ENCODE measurements around the gene OSTF1. TPM values are rescaled to one million over a fixed set of nuclear protein-coding genes. Genes with fewer than 3 reads are reported as not detected.

The OSTF1 gene
- total and polyA plus RNA-seq, 5 donors from 2014 or later, result 68.2 to 203 (median 144) TPM

DNA sequence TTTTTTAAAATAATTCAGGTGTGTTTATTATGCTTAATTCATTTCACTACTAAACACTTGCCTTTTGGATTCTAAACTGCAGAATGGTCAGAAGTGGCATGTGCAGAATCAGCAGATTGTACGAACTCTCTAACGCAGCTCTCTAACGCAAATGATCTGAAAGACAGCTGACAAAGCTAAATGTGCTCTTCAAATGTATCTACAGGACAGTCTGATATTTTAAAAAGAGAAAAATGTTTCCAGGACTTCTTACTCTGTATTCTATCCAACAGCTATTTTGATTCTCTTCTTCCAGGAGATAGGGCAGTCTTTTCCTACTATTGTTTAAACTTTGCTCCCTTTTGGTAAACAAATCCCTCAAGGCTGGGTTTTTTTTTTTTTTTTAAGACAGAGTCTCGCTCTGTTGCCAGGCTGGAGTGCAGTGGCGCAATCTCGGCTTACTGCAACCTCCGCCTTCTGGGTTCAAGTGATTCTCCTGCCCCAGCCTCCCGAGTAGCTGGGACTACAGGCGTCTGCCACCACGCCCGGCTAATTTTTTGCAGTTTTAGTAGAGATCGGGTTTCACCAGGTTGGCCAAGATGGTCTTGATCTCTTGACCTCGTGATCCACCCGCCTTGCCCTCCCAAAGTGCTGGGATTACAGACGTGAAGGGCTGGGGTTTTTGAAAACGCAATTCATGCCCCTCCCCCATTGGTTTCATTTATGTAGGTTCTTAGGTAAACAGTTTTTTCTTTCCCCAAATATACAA lies 1.6 kb upstream of the OSTF1 start:
- H3K4me1 ChIP-seq (ENCODE audit: control insufficient read depth, insufficient read depth, low read length, poor library complexity, severe bottlenecking), result peaks cover 48% of the 10 kb centered on the region
- peak overlapping the region; percentile 89 for H3K27ac ChIP-seq (ENCODE audit: insufficient read depth, low read length, poor library complexity, severe bottlenecking)

DNA sequence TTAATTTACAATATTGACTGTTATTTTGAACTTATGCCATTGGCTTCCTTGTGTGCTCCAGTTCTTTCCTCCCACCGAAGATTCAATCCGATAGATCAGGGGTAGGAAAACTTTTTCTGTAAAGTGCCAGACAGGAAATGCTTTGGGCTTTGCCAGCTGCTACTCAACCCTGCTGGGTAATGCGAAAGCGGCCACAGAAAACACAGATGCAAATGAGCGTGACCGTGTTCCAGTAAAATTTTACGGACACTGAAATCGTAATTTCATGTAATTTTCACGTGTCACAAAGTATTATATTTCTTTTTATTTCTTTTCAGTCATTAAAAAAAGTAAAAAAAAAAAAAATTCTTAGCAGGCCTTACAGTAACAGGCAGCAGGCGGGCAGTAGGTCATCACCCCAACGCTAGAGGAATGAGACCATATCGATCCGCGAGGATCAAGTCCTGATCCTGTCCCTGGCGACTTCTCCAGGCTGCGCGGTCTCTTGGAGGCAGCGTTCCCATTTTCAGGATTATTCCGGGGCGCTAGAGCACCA lies 958 bp upstream of the OSTF1 start:
- peak overlapping the region; percentile 91 to 97 (median 94) for H3K4me3 Mint-ChIP-seq
- H3K9me3 ChIP-seq (ENCODE audit: control insufficient read depth in 2 of 2, low read length in 2 of 2), result no peaks in the 10 kb centered on the region
- no peak for ATAC-seq (ENCODE audit: low read depth in 2 of 2)
- H3K27me3 ChIP-seq (ENCODE audit: control insufficient read depth, insufficient read depth, low read length), result no peaks in the 10 kb centered on the region
- peaks cover 7% of the 10 kb centered on the region for H3K36me3 ChIP-seq (ENCODE audit: control insufficient read depth, insufficient read depth, low read length)
- H3K27ac ChIP-seq (ENCODE audit: insufficient read depth, low read length, poor library complexity, severe bottlenecking), result peak overlapping the region; percentile 89
- no peaks in the 10 kb centered on the region for H3K9me3 Mint-ChIP-seq
- no peaks in the 10 kb centered on the region for H3K27me3 Mint-ChIP-seq
- H3K4me1 ChIP-seq (ENCODE audit: control insufficient read depth, insufficient read depth, low read length, poor library complexity, severe bottlenecking), result peaks cover 55% of the 10 kb centered on the region
- H3K36me3 Mint-ChIP-seq, result peaks cover 4% of the 10 kb centered on the region
- H3K4me1 Mint-ChIP-seq, result peaks cover 18 to 71% (median 53%) of the 10 kb centered on the region in 4 donors
- peak; percentile 37 to 61 (median 46) for DNase-seq
- peak overlapping the region; percentile 66 to 97 (median 93) for H3K27ac Mint-ChIP-seq
- H3K4me3 ChIP-seq (ENCODE audit: low read depth, low read length), result peak overlapping the region; percentile 85

More for the DNA sequence above, 1.6 kb upstream of the OSTF1 start:
- peaks cover 13 to 67% (median 49%) of the 10 kb centered on the region in 4 donors for H3K4me1 Mint-ChIP-seq
- no peak for ATAC-seq (ENCODE audit: low read depth in 2 of 2)
- no peaks in the 10 kb centered on the region for H3K27me3 Mint-ChIP-seq
- Histone ChIP-seq H3K27me3 (ENCODE audit: control insufficient read depth, insufficient read depth, low read length) (no peaks in the 10 kb centered on the region), H3K36me3 (ENCODE audit: control insufficient read depth, insufficient read depth, low read length) (peaks cover 13% of the 10 kb centered on the region), H3K4me3 (ENCODE audit: low read depth, low read length) (peak overlapping the region; percentile 85), H3K9me3 (ENCODE audit: control insufficient read depth in 2 of 2, low read length in 2 of 2) (no peaks in the 10 kb centered on the region)
- H3K27ac Mint-ChIP-seq, result peak overlapping the region; percentile 66 to 97 (median 93)
- H3K36me3 Mint-ChIP-seq, result peaks cover 4% of the 10 kb centered on the region
- DNase-seq, result no peak
- no peaks in the 10 kb centered on the region for H3K9me3 Mint-ChIP-seq
- H3K4me3 Mint-ChIP-seq, result peak overlapping the region; percentile 91 to 97 (median 94)

DNA sequence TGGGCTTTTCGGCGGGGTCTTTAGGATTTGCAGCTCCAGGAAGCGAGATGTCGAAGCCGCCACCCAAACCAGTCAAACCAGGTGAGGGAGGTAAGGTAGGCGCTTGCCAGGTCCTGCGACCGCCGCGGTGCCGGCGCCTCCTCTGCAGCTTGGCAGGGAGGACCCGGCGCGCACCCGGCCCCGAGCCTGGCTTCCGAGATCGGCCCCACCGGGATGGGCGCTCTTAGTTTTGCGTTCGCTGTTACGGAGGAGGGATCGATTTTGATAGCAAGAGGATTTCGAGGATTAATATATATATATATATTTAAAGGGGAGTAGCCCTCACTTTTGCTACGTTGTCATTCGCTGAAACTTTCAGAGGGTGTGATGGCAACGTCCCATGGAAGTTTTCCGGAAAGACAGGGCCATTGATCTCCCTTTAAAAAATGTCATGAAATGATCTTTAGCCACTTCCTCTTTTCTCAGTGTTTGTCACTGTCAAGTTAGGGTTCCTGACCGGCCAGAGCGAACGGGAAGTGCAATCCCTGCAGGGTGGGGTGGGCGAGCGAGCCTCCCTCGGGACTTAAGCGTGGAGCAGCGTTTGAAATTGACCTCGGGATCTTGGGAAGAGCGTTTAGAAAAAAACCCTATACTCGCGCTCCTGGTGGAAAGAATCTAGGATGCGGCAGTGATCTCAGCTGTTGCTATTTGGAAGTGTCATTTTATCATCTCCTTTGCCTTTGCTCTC lies 495 bp downstream of the OSTF1 start:
- Histone ChIP-seq H3K4me1 (ENCODE audit: control insufficient read depth, insufficient read depth, low read length, poor library complexity, severe bottlenecking) (peaks cover 68% of the 10 kb centered on the region), H3K27me3 (ENCODE audit: control insufficient read depth, insufficient read depth, low read length) (no peaks in the 10 kb centered on the region)
- DNase-seq, result peak in 1 of 3 donors; percentile 11

DNA sequence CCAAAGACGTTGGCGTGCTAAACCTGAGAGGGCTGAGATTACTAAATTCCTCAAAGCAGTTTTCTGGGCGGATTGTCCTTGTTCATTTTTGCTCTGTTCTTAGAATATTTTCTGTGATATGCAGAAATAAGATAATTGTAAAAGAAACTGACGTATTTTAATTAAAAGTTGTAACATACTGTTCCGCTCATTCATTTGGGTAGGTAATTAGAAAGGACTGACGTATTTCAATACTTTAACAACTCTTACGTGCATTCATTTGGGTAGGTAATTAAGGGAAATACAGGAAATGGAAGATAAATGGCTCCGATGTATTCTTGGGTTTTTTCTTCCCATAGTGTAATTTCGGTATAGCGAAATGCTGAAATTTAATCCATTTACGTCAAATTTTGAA lies 1.1 kb downstream of the OSTF1 start:
- peak in 2 of 3 donors; percentile 20 to 26 for DNase-seq
- no peaks in the 10 kb centered on the region for H3K27me3 Mint-ChIP-seq

More for the DNA sequence above, 495 bp downstream of the OSTF1 start:
- no peaks in the 10 kb centered on the region for H3K27me3 Mint-ChIP-seq
- peak overlapping the region; percentile 89 for H3K27ac ChIP-seq (ENCODE audit: insufficient read depth, low read length, poor library complexity, severe bottlenecking)
- peak overlapping the region; percentile 91 to 98 (median 96) for H3K4me3 Mint-ChIP-seq
- peak overlapping the region; percentile 96 for H3K4me3 ChIP-seq (ENCODE audit: low read depth, low read length)
- no peaks in the 10 kb centered on the region for H3K9me3 ChIP-seq (ENCODE audit: control insufficient read depth in 2 of 2, low read length in 2 of 2)
- no peaks in the 10 kb centered on the region for H3K36me3 ChIP-seq (ENCODE audit: control insufficient read depth, insufficient read depth, low read length)
- peaks cover 28 to 74% (median 57%) of the 10 kb centered on the region in 4 donors for H3K4me1 Mint-ChIP-seq
- ATAC-seq (ENCODE audit: low read depth in 2 of 2), result peak; percentile 21 to 22
- no peaks in the 10 kb centered on the region for H3K9me3 Mint-ChIP-seq
- peak overlapping the region; percentile 90 to 96 (median 94) for H3K27ac Mint-ChIP-seq
- H3K36me3 Mint-ChIP-seq, result peaks cover 1% of the 10 kb centered on the region

DNA sequence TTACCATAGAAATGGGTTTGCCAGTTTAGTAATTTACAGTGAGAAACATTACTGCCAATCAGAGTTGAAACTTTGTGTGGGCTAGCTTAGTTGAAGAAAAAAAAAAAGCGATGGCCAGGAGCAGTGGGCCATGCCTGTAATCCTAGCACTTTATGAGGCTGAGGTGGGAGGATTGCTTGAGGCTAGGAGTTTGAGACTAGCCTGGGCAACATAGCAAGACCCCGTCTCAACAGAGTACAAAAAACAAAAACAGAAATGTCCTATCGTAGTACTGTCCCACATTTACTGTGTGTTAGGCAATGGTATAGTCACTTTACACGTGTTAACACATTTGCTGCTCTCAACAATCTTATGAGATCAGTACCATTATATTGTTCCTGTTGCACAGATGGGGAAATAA lies 2.3 kb downstream of the OSTF1 start:
- Mint-ChIP-seq H3K27me3 (no peaks in the 10 kb centered on the region), H3K36me3 (peaks cover 3% of the 10 kb centered on the region), H3K4me1 (peaks cover 35 to 79% (median 62%) of the 10 kb centered on the region in 4 donors), H3K9me3 (no peaks in the 10 kb centered on the region), H3K27ac (peak overlapping the region; percentile 42 to 64 (median 52)), H3K4me3 (peak overlapping the region; percentile 91 to 98 (median 96))
- Histone ChIP-seq H3K4me3 (ENCODE audit: low read depth, low read length) (peak overlapping the region; percentile 96), H3K36me3 (ENCODE audit: control insufficient read depth, insufficient read depth, low read length) (no peaks in the 10 kb centered on the region), H3K4me1 (ENCODE audit: control insufficient read depth, insufficient read depth, low read length, poor library complexity, severe bottlenecking) (peaks cover 78% of the 10 kb centered on the region), H3K27ac (ENCODE audit: insufficient read depth, low read length, poor library complexity, severe bottlenecking) (peak overlapping the region; percentile 29), H3K27me3 (ENCODE audit: control insufficient read depth, insufficient read depth, low read length) (no peaks in the 10 kb centered on the region), H3K9me3 (ENCODE audit: control insufficient read depth in 2 of 2, low read length in 2 of 2) (no peaks in the 10 kb centered on the region)
- ATAC-seq (ENCODE audit: low read depth in 2 of 2) (no peak), DNase-seq (no peak)

More for the DNA sequence above, 1.1 kb downstream of the OSTF1 start:
- peaks cover 3% of the 10 kb centered on the region for H3K36me3 Mint-ChIP-seq
- H3K27ac Mint-ChIP-seq, result peak overlapping the region; percentile 85 to 96 (median 94)
- H3K27ac ChIP-seq (ENCODE audit: insufficient read depth, low read length, poor library complexity, severe bottlenecking), result peak overlapping the region; percentile 89
- H3K9me3 Mint-ChIP-seq, result no peaks in the 10 kb centered on the region
- H3K4me3 ChIP-seq (ENCODE audit: low read depth, low read length), result peak overlapping the region; percentile 96
- no peaks in the 10 kb centered on the region for H3K27me3 ChIP-seq (ENCODE audit: control insufficient read depth, insufficient read depth, low read length)
- peaks cover 73% of the 10 kb centered on the region for H3K4me1 ChIP-seq (ENCODE audit: control insufficient read depth, insufficient read depth, low read length, poor library complexity, severe bottlenecking)
- no peaks in the 10 kb centered on the region for H3K36me3 ChIP-seq (ENCODE audit: control insufficient read depth, insufficient read depth, low read length)
- peak overlapping the region; percentile 91 to 98 (median 96) for H3K4me3 Mint-ChIP-seq
- ATAC-seq (ENCODE audit: low read depth in 2 of 2), result no peak
- peaks cover 33 to 76% (median 61%) of the 10 kb centered on the region in 4 donors for H3K4me1 Mint-ChIP-seq
- no peaks in the 10 kb centered on the region for H3K9me3 ChIP-seq (ENCODE audit: control insufficient read depth in 2 of 2, low read length in 2 of 2)

DNA sequence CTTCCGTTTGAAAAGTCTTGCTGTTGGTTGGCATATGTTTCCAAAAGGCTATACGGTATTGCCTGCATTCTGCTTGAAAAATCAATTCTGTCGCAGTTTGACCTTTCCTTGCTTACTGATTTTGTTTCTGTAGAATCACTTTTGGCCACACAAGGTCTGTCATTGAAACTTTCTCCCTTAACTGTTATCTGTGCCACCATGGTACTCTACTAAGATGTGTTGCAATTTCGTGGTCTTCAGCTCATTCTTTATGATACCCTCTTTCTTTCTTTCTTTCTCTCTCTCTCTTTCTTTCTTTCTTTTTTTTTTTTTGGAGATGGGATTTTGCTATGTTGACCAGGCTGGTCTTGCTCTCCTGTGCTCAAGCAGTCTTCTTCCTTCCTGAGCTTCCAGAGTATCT lies 4.5 kb downstream of the OSTF1 start:
- Histone ChIP-seq H3K27ac (ENCODE audit: insufficient read depth, low read length, poor library complexity, severe bottlenecking) (no peak overlapping the region), H3K4me3 (ENCODE audit: low read depth, low read length) (peak overlapping the region; percentile 58), H3K9me3 (ENCODE audit: control insufficient read depth in 2 of 2, low read length in 2 of 2) (no peaks in the 10 kb centered on the region), H3K36me3 (ENCODE audit: control insufficient read depth, insufficient read depth, low read length) (peaks cover 10% of the 10 kb centered on the region), H3K27me3 (ENCODE audit: control insufficient read depth, insufficient read depth, low read length) (no peaks in the 10 kb centered on the region), H3K4me1 (ENCODE audit: control insufficient read depth, insufficient read depth, low read length, poor library complexity, severe bottlenecking) (peaks cover 66% of the 10 kb centered on the region)
- Mint-ChIP-seq H3K27me3 (no peaks in the 10 kb centered on the region), H3K4me3 (peak overlapping the region; percentile 19 to 90 (median 48)), H3K27ac (peak overlapping the region in 2 of 3 donors; percentile 20 to 60), H3K4me1 (peaks cover 38 to 81% (median 66%) of the 10 kb centered on the region in 4 donors), H3K36me3 (peaks cover 8% of the 10 kb centered on the region), H3K9me3 (no peaks in the 10 kb centered on the region)
- DNase-seq (no peak), ATAC-seq (ENCODE audit: low read depth in 2 of 2) (no peak)

DNA sequence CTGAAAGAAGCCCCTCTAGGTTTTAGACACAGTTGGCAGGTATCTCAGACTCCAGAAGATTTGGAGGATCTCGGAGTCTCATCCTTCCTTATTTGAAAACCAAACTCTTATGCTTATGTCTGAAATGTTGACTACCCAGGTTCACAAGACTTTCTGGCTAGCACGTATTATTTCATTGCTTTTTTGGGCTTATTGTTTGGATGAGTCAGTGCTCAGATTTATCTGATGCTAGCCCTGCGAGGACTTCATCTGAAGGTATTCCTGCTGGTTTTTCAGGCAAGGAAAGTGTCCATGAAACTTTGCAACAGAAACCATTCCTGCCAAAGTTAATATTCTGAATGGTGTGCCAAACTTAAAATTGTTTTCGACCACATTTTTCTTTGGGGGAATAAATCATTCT lies 8.5 kb downstream of the OSTF1 start:
- ATAC-seq (ENCODE audit: low read depth in 2 of 2), result no peak
- Histone ChIP-seq H3K27me3 (ENCODE audit: control insufficient read depth, insufficient read depth, low read length) (no peaks in the 10 kb centered on the region), H3K27ac (ENCODE audit: insufficient read depth, low read length, poor library complexity, severe bottlenecking) (no peak overlapping the region), H3K4me3 (ENCODE audit: low read depth, low read length) (no peak overlapping the region), H3K9me3 (ENCODE audit: control insufficient read depth in 2 of 2, low read length in 2 of 2) (no peaks in the 10 kb centered on the region), H3K36me3 (ENCODE audit: control insufficient read depth, insufficient read depth, low read length) (peaks cover 21% of the 10 kb centered on the region), H3K4me1 (ENCODE audit: control insufficient read depth, insufficient read depth, low read length, poor library complexity, severe bottlenecking) (peaks cover 49% of the 10 kb centered on the region)
- H3K4me1 Mint-ChIP-seq, result peaks cover 45 to 80% (median 64%) of the 10 kb centered on the region in 4 donors
- H3K36me3 Mint-ChIP-seq, result peaks cover 23% of the 10 kb centered on the region
- H3K4me3 Mint-ChIP-seq, result no peak overlapping the region
- no peaks in the 10 kb centered on the region for H3K27me3 Mint-ChIP-seq
- no peak for DNase-seq
- H3K9me3 Mint-ChIP-seq, result no peaks in the 10 kb centered on the region
- H3K27ac Mint-ChIP-seq, result peak overlapping the region in 1 of 3 donors; percentile 40
